HepG2 (cell line): ENCODE measurements around the gene U2SURP. TPM values are rescaled to one million over a fixed set of nuclear protein-coding genes. Genes with fewer than 3 reads are reported as not detected.
A peak's percentile ranks its signal among the peaks of the same experiment; 100 is the strongest.

Experiments
- ADNP ChIP-seq: sonication (generic); formaldehyde crosslinking; IDR thresholded peaks from 2 replicates; pipeline ENCODE4 v1.4.0; 2020; ENCODE audit warnings: missing genetic modification reagents
- AHR ChIP-seq: IDR thresholded peaks from 2 replicates; pipeline ENCODE4 v1.6.1; 2018; ENCODE audit warnings: missing genetic modification reagents, missing compliant biosample characterization
- GLMP ChIP-seq: sonication (generic); formaldehyde crosslinking; IDR thresholded peaks from 2 replicates; pipeline ENCODE4 v1.9.0; 2021; ENCODE audit warnings: missing genetic modification reagents, mild to moderate bottlenecking, borderline replicate concordance
- MED1 ChIP-seq: sonication (generic); formaldehyde crosslinking; IDR thresholded peaks from 2 replicates; pipeline ENCODE4 v1.4.0; 2020; ENCODE audit warnings: missing genetic modification reagents
- MLX ChIP-seq: IDR thresholded peaks from 2 replicates; pipeline ENCODE4 v1.6.1; 2016
- MLXIP ChIP-seq: sonication (generic); formaldehyde crosslinking; IDR thresholded peaks from 2 replicates; pipeline ENCODE4 v1.9.0; 2021; ENCODE audit warnings: missing genetic modification reagents, borderline replicate concordance
- MXD1 ChIP-seq: sonication (generic); formaldehyde crosslinking; IDR thresholded peaks from 2 replicates; pipeline ENCODE4 v1.4.0; 2020; ENCODE audit warnings: mild to moderate bottlenecking, missing genetic modification reagents
- NFKBIZ ChIP-seq: IDR thresholded peaks from 2 replicates; pipeline ENCODE4 v1.6.1; 2018; ENCODE audit warnings: missing genetic modification reagents, missing compliant biosample characterization
- PAWR ChIP-seq: sonication (generic); formaldehyde crosslinking; IDR thresholded peaks from 2 replicates; pipeline ENCODE4 v1.4.0; 2020; ENCODE audit warnings: missing genetic modification reagents, mild to moderate bottlenecking, borderline replicate concordance
- PHF8 ChIP-seq: sonication (generic); formaldehyde crosslinking; IDR thresholded peaks from 2 replicates; pipeline ENCODE4 v1.5.0; 2020; ENCODE audit warnings: missing genetic modification reagents
- PRDM4 ChIP-seq: sonication (generic); formaldehyde crosslinking; IDR thresholded peaks from 2 replicates; pipeline ENCODE4 v1.9.0; 2021; ENCODE audit warnings: missing genetic modification reagents, borderline replicate concordance
- ZFYVE20 ChIP-seq: sonication (generic); formaldehyde crosslinking; IDR thresholded peaks from 2 replicates; pipeline ENCODE4 v1.8.0; 2023; ENCODE audit warnings: low read depth, mild to moderate bottlenecking, moderate library complexity, missing genetic modification reagents, borderline replicate concordance
- ZNF142 ChIP-seq: sonication (generic); formaldehyde crosslinking; IDR thresholded peaks from 2 replicates; pipeline ENCODE4 v1.4.0; 2020; ENCODE audit warnings: missing genetic modification reagents
- polyA plus RNA-seq, 8 experiments: library from polyadenylated mRNA; depleted of rRNA in 3 of 8; stranded (reverse) in 7 of 8; unstranded in 1 of 8; fragments of >200 nt; fragmentation: Illumina TruSeq in 4 of 8; extraction: Trizol in 4 of 8; gene quantifications; 2 replicates each; pipeline versions ENCODE4 v1.2.1 to v1.2.3, GENCODE V29; 2011 to 2016; ENCODE audit warnings: low read depth in 4 of 8, missing spikeins in 1 of 8, mixed read lengths in 1 of 8; ENCODE audit not compliant: insufficient read depth in 1 of 8
- total RNA-seq, 5 experiments: library from RNA; depleted of rRNA; stranded (reverse); fragments of >200 nt; fragmentation: Illumina TruSeq; extraction: Trizol; gene quantifications; 2 replicates each; pipeline ENCODE4 v1.2.3, GENCODE V29; 2016; ENCODE audit warnings: low read depth in 1 of 5

U2SURP gene
- total and polyA plus RNA-seq, 2 of the 13 experiments (the other 11 are each of a cell fraction or from before 2014, with no cell fraction given): 55.9 to 173 TPM

GRCh38 chr3:142976621-142977398 lies 24.6 kb upstream of the U2SURP start (continued):
- no peak for TF ChIP-seq MLXIP (CRISPR knock-in tag)
- no peak for TF ChIP-seq PAWR
- TF ChIP-seq MXD1: no peak
- TF ChIP-seq ADNP (CRISPR knock-in tag): no peak
- TF ChIP-seq ZNF142: no peak
- TF ChIP-seq MLX (CRISPR knock-in tag): 0 out of 2 replicates have a peak, but pooled peaks have one; percentile 25
- no peak for TF ChIP-seq AHR (CRISPR knock-in tag)
- peak; percentile 42; the same call in 1 of the 2 replicates for TF ChIP-seq PHF8 (CRISPR knock-in tag)
- TF ChIP-seq PRDM4 (CRISPR knock-in tag): no peak
- 0 out of 2 replicates have a peak, but pooled peaks have one; percentile 52 for TF ChIP-seq NFKBIZ (CRISPR knock-in tag)
- no peak for TF ChIP-seq GLMP (CRISPR knock-in tag)
- peak; percentile 84 for TF ChIP-seq MED1
- no peak for TF ChIP-seq ZFYVE20 (CRISPR knock-in tag)
